Measurements from ENCODE around the gene C2orf81. TPM values are rescaled to one million over a fixed set of nuclear protein-coding genes. Genes with fewer than 3 reads are reported as not detected.
"Not testable (repeated sequence)": the region's sequence is repeated elsewhere in the genome, so short reads cannot be mapped to it uniquely, and the experiment has no call there.

C2orf81 gene
- 1.6 and 1.9 TPM in 2 replicates for total RNA-seq

- peak within 1 kb of the TSS; percentile 100 for H3K27ac Mint-ChIP-seq
- intact Hi-C loops (cut with micrococcal nuclease): loop anchor here (1.0 kb wide), 1 partner anchor 33 kb away; no protein-coding TSS in a partner anchor
- peak within 1 kb of the TSS; percentile 100 for H3K4me3 Mint-ChIP-seq (ENCODE audit: low read depth)
- H3K36me3 Mint-ChIP-seq (ENCODE audit: low read depth): peaks cover 15% of the 10 kb centered on the region
- H3K27me3 Mint-ChIP-seq (ENCODE audit: low read depth): peaks cover 2% of the 10 kb centered on the region
- H3K4me1 Mint-ChIP-seq (ENCODE audit: low read depth): peaks cover 15% of the 10 kb centered on the region
- DNase-seq (ENCODE audit: low spot score): peak; percentile 94
- no peaks in the 10 kb centered on the region for H3K9me3 Mint-ChIP-seq
These were observed at the start of gene C2orf81, which contains the start of gene WDR54 for GRCh38 chr2:74421221-74421870. Gene C2orf81 (minus strand): TSS chr2:74421619. CDS start chr2:74421560, 59 bp downstream. Gene WDR54 (plus strand): TSS chr2:74421730. CDS start chr2:74422154, 424 bp downstream.

GRCh38 chr2:74470742-74471141 lies 49.3 kb upstream of the C2orf81 start:
- peak overlapping the region; percentile 73 for H3K27ac Mint-ChIP-seq
- DNase-seq (ENCODE audit: low spot score); intact Hi-C loops (cut with micrococcal nuclease): not testable (repeated sequence)

GRCh38 chr2:74464406-74464805 lies 43.0 kb upstream of the C2orf81 start:
- intact Hi-C loops (cut with micrococcal nuclease): no loop called here
- peaks cover 19% of the 10 kb centered on the region for H3K36me3 Mint-ChIP-seq (ENCODE audit: low read depth)

More at GRCh38 chr2:74470742-74471141, 49.3 kb upstream of the C2orf81 start:
- H3K27me3 Mint-ChIP-seq (ENCODE audit: low read depth); H3K9me3 Mint-ChIP-seq: not testable (repeated sequence)
- peaks cover 25% of the 10 kb centered on the region for H3K4me1 Mint-ChIP-seq (ENCODE audit: low read depth)
- peak overlapping the region; percentile 73 for H3K4me3 Mint-ChIP-seq (ENCODE audit: low read depth)
- H3K36me3 Mint-ChIP-seq (ENCODE audit: low read depth): peaks cover 38% of the 10 kb centered on the region

GRCh38 chr2:74462786-74463105 lies 41.3 kb upstream of the C2orf81 start:
- Mint-ChIP-seq H3K36me3 (ENCODE audit: low read depth) (peaks cover 19% of the 10 kb centered on the region), H3K27me3 (ENCODE audit: low read depth) (no peaks in the 10 kb centered on the region), H3K9me3 (no peaks in the 10 kb centered on the region), H3K27ac (no peak overlapping the region), H3K4me1 (ENCODE audit: low read depth) (peaks cover 10% of the 10 kb centered on the region), H3K4me3 (ENCODE audit: low read depth) (peak overlapping the region; percentile 56)
- intact Hi-C loops (cut with micrococcal nuclease): no loop called here
- DNase-seq (ENCODE audit: low spot score): no peak

More at GRCh38 chr2:74464406-74464805, 43.0 kb upstream of the C2orf81 start:
- Mint-ChIP-seq H3K4me3 (ENCODE audit: low read depth) (peak overlapping the region; percentile 98), H3K4me1 (ENCODE audit: low read depth) (peaks cover 8% of the 10 kb centered on the region), H3K9me3 (no peaks in the 10 kb centered on the region), H3K27ac (peak overlapping the region; percentile 79), H3K27me3 (ENCODE audit: low read depth) (no peaks in the 10 kb centered on the region)
- no peak for DNase-seq (ENCODE audit: low spot score)

GRCh38 chr2:74462054-74462785 lies 40.8 kb upstream of the C2orf81 start:
- DNase-seq (ENCODE audit: low spot score): no peak
- intact Hi-C loops (cut with micrococcal nuclease): no loop called here
- H3K4me1 Mint-ChIP-seq (ENCODE audit: low read depth): peaks cover 11% of the 10 kb centered on the region
- peaks cover 20% of the 10 kb centered on the region for H3K36me3 Mint-ChIP-seq (ENCODE audit: low read depth)
- peak overlapping the region; percentile 56 for H3K4me3 Mint-ChIP-seq (ENCODE audit: low read depth)
- no peaks in the 10 kb centered on the region for H3K9me3 Mint-ChIP-seq
- no peak overlapping the region for H3K27ac Mint-ChIP-seq
- H3K27me3 Mint-ChIP-seq (ENCODE audit: low read depth): no peaks in the 10 kb centered on the region

GRCh38 chr2:74461187-74462053 lies 40.0 kb upstream of the C2orf81 start:
- DNase-seq (ENCODE audit: low spot score): no peak
- peaks cover 17% of the 10 kb centered on the region for H3K4me1 Mint-ChIP-seq (ENCODE audit: low read depth)
- no peak overlapping the region for H3K27ac Mint-ChIP-seq
- intact Hi-C loops (cut with micrococcal nuclease): no loop called here
- H3K4me3 Mint-ChIP-seq (ENCODE audit: low read depth): no peak overlapping the region
- H3K9me3 Mint-ChIP-seq: no peaks in the 10 kb centered on the region
- no peaks in the 10 kb centered on the region for H3K27me3 Mint-ChIP-seq (ENCODE audit: low read depth)
- peaks cover 27% of the 10 kb centered on the region for H3K36me3 Mint-ChIP-seq (ENCODE audit: low read depth)

GRCh38 chr2:74460187-74460586 lies 38.8 kb upstream of the C2orf81 start:
- DNase-seq (ENCODE audit: low spot score); H3K27me3 Mint-ChIP-seq (ENCODE audit: low read depth); intact Hi-C loops (cut with micrococcal nuclease); H3K9me3 Mint-ChIP-seq: not testable (repeated sequence)
- Mint-ChIP-seq H3K4me3 (ENCODE audit: low read depth) (peak overlapping the region; percentile 99), H3K27ac (peak overlapping the region; percentile 23), H3K4me1 (ENCODE audit: low read depth) (peaks cover 29% of the 10 kb centered on the region), H3K36me3 (ENCODE audit: low read depth) (peaks cover 37% of the 10 kb centered on the region)

GRCh38 chr2:74459503-74460118 lies 38.2 kb upstream of the C2orf81 start:
- H3K4me3 Mint-ChIP-seq (ENCODE audit: low read depth): peak overlapping the region; percentile 99
- H3K4me1 Mint-ChIP-seq (ENCODE audit: low read depth): peaks cover 34% of the 10 kb centered on the region
- H3K36me3 Mint-ChIP-seq (ENCODE audit: low read depth): peaks cover 41% of the 10 kb centered on the region
- not testable (repeated sequence) for H3K27me3 Mint-ChIP-seq (ENCODE audit: low read depth); H3K9me3 Mint-ChIP-seq; DNase-seq (ENCODE audit: low spot score)
- intact Hi-C loops (cut with micrococcal nuclease): loop anchor here (5.0 to 10.0 kb wide), 3 partner anchors 262 to 1225 kb away; partner anchors contain the start of genes CCT7, HK2, MTHFD2 and PRADC1
- H3K27ac Mint-ChIP-seq: peak overlapping the region; percentile 99

GRCh38 chr2:74458938-74459363 lies 37.5 kb upstream of the C2orf81 start:
- Mint-ChIP-seq H3K27ac (peak overlapping the region; percentile 99), H3K4me3 (ENCODE audit: low read depth) (peak overlapping the region; percentile 99), H3K27me3 (ENCODE audit: low read depth) (no peaks in the 10 kb centered on the region), H3K4me1 (ENCODE audit: low read depth) (peaks cover 34% of the 10 kb centered on the region), H3K9me3 (no peaks in the 10 kb centered on the region), H3K36me3 (ENCODE audit: low read depth) (peaks cover 41% of the 10 kb centered on the region)
- DNase-seq (ENCODE audit: low spot score): no peak
- intact Hi-C loops (cut with micrococcal nuclease): loop anchor here (1.0 to 10.0 kb wide), 6 partner anchors 13 to 1224 kb away; partner anchors contain the start of genes AUP1, CCT7, HK2 and HTRA2

GRCh38 chr2:74458132-74458937 lies 36.9 kb upstream of the C2orf81 start, which contains the start of gene WBP1:
Gene WBP1 (plus strand): TSS chr2:74458438. CDS start chr2:74458603, 165 bp downstream.
- no peaks in the 10 kb centered on the region for H3K9me3 Mint-ChIP-seq
- H3K36me3 Mint-ChIP-seq (ENCODE audit: low read depth): peaks cover 41% of the 10 kb centered on the region
- H3K27ac Mint-ChIP-seq: peak within 1 kb of the TSS; percentile 99
- peak within 1 kb of the TSS; percentile 99 for H3K4me3 Mint-ChIP-seq (ENCODE audit: low read depth)
- peaks cover 33% of the 10 kb centered on the region for H3K4me1 Mint-ChIP-seq (ENCODE audit: low read depth)
- intact Hi-C loops (cut with micrococcal nuclease): loop anchor here (1.0 to 10.0 kb wide), 6 partner anchors 14 to 1224 kb away; partner anchors contain the start of genes AUP1, CCT7, HK2 and HTRA2
- DNase-seq (ENCODE audit: low spot score): peak; percentile 100
- H3K27me3 Mint-ChIP-seq (ENCODE audit: low read depth): no peaks in the 10 kb centered on the region

- peak; percentile 80 for DNase-seq (ENCODE audit: low spot score)
- H3K9me3 Mint-ChIP-seq: no peaks in the 10 kb centered on the region
- H3K27ac Mint-ChIP-seq: peak overlapping the region; percentile 99
- H3K4me1 Mint-ChIP-seq (ENCODE audit: low read depth): peaks cover 37% of the 10 kb centered on the region
- H3K36me3 Mint-ChIP-seq (ENCODE audit: low read depth): peaks cover 34% of the 10 kb centered on the region
- H3K4me3 Mint-ChIP-seq (ENCODE audit: low read depth): peak overlapping the region; percentile 99
- no peaks in the 10 kb centered on the region for H3K27me3 Mint-ChIP-seq (ENCODE audit: low read depth)
- intact Hi-C loops (cut with micrococcal nuclease): loop anchor here (1.0 to 10.0 kb wide), 7 partner anchors 8 to 1223 kb away; partner anchors contain the start of genes AUP1, CCT7, HK2 and HTRA2
These were observed 36.2 kb upstream of the C2orf81 start for GRCh38 chr2:74457549-74458131.

All from activated T-helper 2 cell treated with anti-CD3 and anti-CD28 coated beads, Interferon-gamma antibody, Interleukin-2, Interleukin-4, amounts not matched to agents 10 μg/mL and 5 μg/mL and 100 μg/mL, durations not matched to agents 14 hours and 24 hours and 36 hours (primary cell).